ENCODE measurements around the gene SORT1.

GRCh38 chr1:109412551-109412950, 14.8 kb upstream of the SORT1 start:
- no peak for TF ChIP-seq CTCF (conservative IDR thresholded peaks at IDR 0.05; ENCODE audit: low read depth, low read length)
- no peak for TF ChIP-seq RCOR1 (IDR thresholded peaks at IDR 0.05; ENCODE audit: insufficient replicate concordance, low read length)
